T-helper 1 cell treated with Interleukin-12 subunit alpha and Interleukin-12 subunit beta and Interleukin-4 antibody, amounts not matched to agents 30 μg/mL and 1 μg/mL, for 36 hours (primary cell): ENCODE data around the gene TMEM179.

ENCODE experiments used
- H3K27ac Mint-ChIP-seq: one replicate; pipeline ENCODE4 v1.8.0; 2021; ENCODE audit warnings: mild to moderate bottlenecking, mixed read lengths
- H3K27me3 Mint-ChIP-seq: one replicate; pipeline ENCODE4 v1.8.0; 2021; ENCODE audit warnings: low read depth, mixed read lengths
- H3K36me3 Mint-ChIP-seq: one replicate; pipeline ENCODE4 v1.8.0; 2021; ENCODE audit warnings: low read depth, mixed read lengths
- H3K4me1 Mint-ChIP-seq: one replicate; pipeline ENCODE4 v1.8.0; 2021; ENCODE audit warnings: low read depth, mixed read lengths
- H3K4me3 Mint-ChIP-seq: one replicate; pipeline ENCODE4 v1.8.0; 2021; ENCODE audit warnings: mild to moderate bottlenecking, moderate library complexity, mixed read lengths
- H3K9me3 Mint-ChIP-seq: one replicate; pipeline ENCODE4 v1.8.0; 2021; ENCODE audit warnings: mixed read lengths

TMEM179 gene

GRCh38 chr14:104567141-104567956 is 37.2 kb downstream of the TMEM179 start:
- Mint-ChIP-seq H3K27me3 (no peaks in the 10 kb centered on the region), H3K9me3 (no peaks in the 10 kb centered on the region)

GRCh38 chr14:104564744-104565679 is 39.6 kb downstream of the TMEM179 start:
- H3K27ac Mint-ChIP-seq, result no peak overlapping the region
- no peaks in the 10 kb centered on the region for H3K27me3 Mint-ChIP-seq
- peaks cover 2% of the 10 kb centered on the region for H3K4me1 Mint-ChIP-seq
- no peak overlapping the region for H3K4me3 Mint-ChIP-seq
- H3K9me3 Mint-ChIP-seq, result no peaks in the 10 kb centered on the region
- H3K36me3 Mint-ChIP-seq, result no peaks in the 10 kb centered on the region

More at GRCh38 chr14:104567141-104567956, 37.2 kb downstream of the TMEM179 start:
- no peaks in the 10 kb centered on the region for H3K36me3 Mint-ChIP-seq
- no peak overlapping the region for H3K27ac Mint-ChIP-seq
- peaks cover 2% of the 10 kb centered on the region for H3K4me1 Mint-ChIP-seq
- H3K4me3 Mint-ChIP-seq, result no peak overlapping the region

- no peaks in the 10 kb centered on the region for H3K9me3 Mint-ChIP-seq
Measured at GRCh38 chr14:104563742-104564615, 40.6 kb downstream of the TMEM179 start.

GRCh38 chr14:104563191-104563741 is 41.3 kb downstream of the TMEM179 start:
- no peak overlapping the region for H3K27ac Mint-ChIP-seq
- no peak overlapping the region for H3K4me3 Mint-ChIP-seq
- peaks cover 2% of the 10 kb centered on the region for H3K4me1 Mint-ChIP-seq
- H3K36me3 Mint-ChIP-seq, result no peaks in the 10 kb centered on the region
- no peaks in the 10 kb centered on the region for H3K27me3 Mint-ChIP-seq
- H3K9me3 Mint-ChIP-seq, result no peaks in the 10 kb centered on the region

More at GRCh38 chr14:104563742-104564615, 40.6 kb downstream of the TMEM179 start:
- Mint-ChIP-seq H3K36me3 (no peaks in the 10 kb centered on the region), H3K4me1 (peaks cover 2% of the 10 kb centered on the region), H3K27ac (no peak overlapping the region), H3K4me3 (no peak overlapping the region), H3K27me3 (no peaks in the 10 kb centered on the region)

GRCh38 chr14:104562606-104563005 is 42.0 kb downstream of the TMEM179 start:
- H3K9me3 Mint-ChIP-seq, result no peaks in the 10 kb centered on the region
- no peak overlapping the region for H3K4me3 Mint-ChIP-seq
- H3K4me1 Mint-ChIP-seq, result peaks cover 2% of the 10 kb centered on the region

GRCh38 chr14:104561632-104562495 is 42.7 kb downstream of the TMEM179 start:
- no peak overlapping the region for H3K4me3 Mint-ChIP-seq
- no peaks in the 10 kb centered on the region for H3K27me3 Mint-ChIP-seq
- no peaks in the 10 kb centered on the region for H3K9me3 Mint-ChIP-seq
- H3K27ac Mint-ChIP-seq, result no peak overlapping the region
- no peaks in the 10 kb centered on the region for H3K36me3 Mint-ChIP-seq
- peaks cover 2% of the 10 kb centered on the region for H3K4me1 Mint-ChIP-seq

More at GRCh38 chr14:104562606-104563005, 42.0 kb downstream of the TMEM179 start:
- Mint-ChIP-seq H3K27ac (no peak overlapping the region), H3K27me3 (no peaks in the 10 kb centered on the region), H3K36me3 (no peaks in the 10 kb centered on the region)

- Mint-ChIP-seq H3K36me3 (no peaks in the 10 kb centered on the region), H3K4me3 (no peak overlapping the region), H3K9me3 (no peaks in the 10 kb centered on the region), H3K4me1 (peaks cover 2% of the 10 kb centered on the region), H3K27me3 (no peaks in the 10 kb centered on the region), H3K27ac (no peak overlapping the region)
Measured at GRCh38 chr14:104561124-104561557, 43.4 kb downstream of the TMEM179 start.

- H3K4me1 Mint-ChIP-seq, result peaks cover 2% of the 10 kb centered on the region
- H3K9me3 Mint-ChIP-seq, result no peaks in the 10 kb centered on the region
- no peak overlapping the region for H3K4me3 Mint-ChIP-seq
- no peak overlapping the region for H3K27ac Mint-ChIP-seq
- no peaks in the 10 kb centered on the region for H3K36me3 Mint-ChIP-seq
- H3K27me3 Mint-ChIP-seq, result no peaks in the 10 kb centered on the region
Measured at GRCh38 chr14:104560586-104560945, 44.0 kb downstream of the TMEM179 start.

GRCh38 chr14:104559804-104560585 is 44.6 kb downstream of the TMEM179 start:
- Mint-ChIP-seq H3K4me3 (no peak overlapping the region), H3K36me3 (no peaks in the 10 kb centered on the region), H3K4me1 (peaks cover 2% of the 10 kb centered on the region), H3K27ac (no peak overlapping the region), H3K27me3 (no peaks in the 10 kb centered on the region), H3K9me3 (no peaks in the 10 kb centered on the region)

GRCh38 chr14:104559028-104559803 is 45.4 kb downstream of the TMEM179 start:
- no peaks in the 10 kb centered on the region for H3K9me3 Mint-ChIP-seq
- H3K4me3 Mint-ChIP-seq, result no peak overlapping the region
- H3K27ac Mint-ChIP-seq, result no peak overlapping the region
- peaks cover 2% of the 10 kb centered on the region for H3K4me1 Mint-ChIP-seq
- H3K27me3 Mint-ChIP-seq, result no peaks in the 10 kb centered on the region
- no peaks in the 10 kb centered on the region for H3K36me3 Mint-ChIP-seq

GRCh38 chr14:104558231-104559027 is 46.1 kb downstream of the TMEM179 start:
- Mint-ChIP-seq H3K4me1 (no peaks in the 10 kb centered on the region), H3K9me3 (no peaks in the 10 kb centered on the region), H3K27ac (no peak overlapping the region), H3K36me3 (no peaks in the 10 kb centered on the region), H3K27me3 (no peaks in the 10 kb centered on the region), H3K4me3 (no peak overlapping the region)
